ENCODE results near the gene CRABP2. TPM values are rescaled to one million over a fixed set of nuclear protein-coding genes. Genes with fewer than 3 reads are reported as not detected.

Gene CRABP2
- total and polyA plus RNA-seq, 10 of the 15 experiments (the other 5 are each of a cell fraction or from before 2014, with no cell fraction given), result 0.21 to 1.3 (median 0.41) TPM

GRCh38 chr1:156664767-156665411 is 40.5 kb downstream of the CRABP2 start:
- peak; percentile 35 for ATAC-seq
- in situ Hi-C loops (cut with MboI), result no loop called here
- FAIRE-seq, result peak; percentile 44
- H3K27me3 ChIP-seq (replicated peaks in 1 of 2; ENCODE audit: control insufficient read depth in 2 of 2, insufficient read depth in 2 of 2, low read length in 1 of 2), result no peaks in the 10 kb centered on the region
- peak overlapping the region; percentile 52 for H3K4me2 ChIP-seq (ENCODE audit: control insufficient read depth, insufficient read depth)
- ChIA-PET RAD21 (ENCODE audit: unreplicated experiment) (interaction anchor here (0.8 to 1.5 kb wide), 7 partner anchors 9 to 164 kb away, joined by 3 to 7 read pairs (median 4); partner anchors contain the start of genes HDGF, MEF2D and NES), POLR2A (interaction anchor here (0.6 kb wide), 1 partner anchor 124 kb away, joined by 5 read pairs; no protein-coding TSS in a partner anchor), CTCF (interaction anchor here (0.9 to 2.3 kb wide), 9 partner anchors 10 to 195 kb away, joined by 3 to 14 read pairs (median 5); no protein-coding TSS in a partner anchor), SMC1A (ENCODE audit: uncharacterized antibody, unreplicated experiment) (interaction anchor here (0.9 to 1.6 kb wide), 3 partner anchors 25 to 45 kb away, joined by 3 to 6 read pairs (median 3); no protein-coding TSS in a partner anchor)
- WGBS (ENCODE audit: insufficient coverage, insufficient replicate concordance, low lambda C conversion rate, missing lambda C conversion rate), result 31% methylated on average over 15 of the region's 16 CpGs
- H4K20me1 ChIP-seq (ENCODE audit: control insufficient read depth, insufficient read depth), result no peaks in the 10 kb centered on the region
- peak overlapping the region; percentile 28 for H2AFZ ChIP-seq (ENCODE audit: control insufficient read depth, low read depth, low read length)
- H3K9ac ChIP-seq (ENCODE audit: control insufficient read depth, insufficient read depth, low read length), result peak overlapping the region; percentile 55
- H3K27ac ChIP-seq (ENCODE audit: control insufficient read depth, insufficient read depth), result peak overlapping the region; percentile 75
- BruUV-seq (replicated peaks), result no TSS peak
- H3K4me3 ChIP-seq, result peak overlapping the region; percentile 55
- H3K9me3 ChIP-seq (replicated peaks; ENCODE audit: control insufficient read depth, insufficient read depth, low read length), result no peaks in the 10 kb centered on the region
- peaks cover 48% of the 10 kb centered on the region for H3K4me1 ChIP-seq (ENCODE audit: control insufficient read depth, insufficient read depth, low read length)
- intact Hi-C loops (cut with micrococcal nuclease; ENCODE audit: unreplicated experiment), result loop anchor here (10.0 kb wide), 1 partner anchor 60 kb away; the partner anchor contains the start of genes ISG20L2 and METTL25B
- no peak for DNase-seq (ENCODE audit: low read depth, low spot score)
- no peaks in the 10 kb centered on the region for H3K36me3 ChIP-seq (ENCODE audit: control insufficient read depth in 2 of 2, insufficient read depth in 2 of 2, low read length in 1 of 2)
- peaks cover 11% of the 10 kb centered on the region for H3K79me2 ChIP-seq (ENCODE audit: control insufficient read depth, insufficient read depth, low read length)
- no peak for TF ChIP-seq PKNOX1 (IDR thresholded peaks at IDR 0.05)
- peak; percentile 91 to 96 for TF ChIP-seq SRF (IDR thresholded peaks at IDR 0.05; ENCODE audit: low read depth in 2 of 2, low read length in 2 of 2)
- TF ChIP-seq CUX1 (IDR thresholded peaks at IDR 0.05; ENCODE audit: insufficient replicate concordance, low read depth, low read length), result no peak
- no peak for TF ChIP-seq STAT3 (IDR thresholded peaks at IDR 0.05; ENCODE audit: low read depth, low read length)
- TF ChIP-seq LARP7 (IDR thresholded peaks at IDR 0.05), result no peak
- no peak for TF ChIP-seq MTA2 (IDR thresholded peaks at IDR 0.05; ENCODE audit: low read depth)
- peak; percentile 31; the same call in 1 of the 2 replicates for TF ChIP-seq CREM (IDR thresholded peaks at IDR 0.05; ENCODE audit: low read depth)
- TF ChIP-seq GATAD2B (conservative IDR thresholded peaks at IDR 0.05; ENCODE audit: low read depth), result no peak
- TF ChIP-seq CBX3 (IDR thresholded peaks at IDR 0.05; ENCODE audit: borderline replicate concordance, low read depth), result no peak
- TF ChIP-seq POLR2AphosphoS5 (IDR thresholded peaks at IDR 0.05; ENCODE audit: low read length), result peak; percentile 63; the same call in 1 of the 2 replicates
- no peak for TF ChIP-seq MYB (IDR thresholded peaks at IDR 0.05; ENCODE audit: borderline replicate concordance, low read depth, low read length)
- no peak for TF ChIP-seq NFXL1 (IDR thresholded peaks at IDR 0.05; ENCODE audit: borderline replicate concordance)
- TF ChIP-seq BCL11A (IDR thresholded peaks at IDR 0.05; ENCODE audit: low read depth, low read length), result no peak
- TF ChIP-seq, protein P1, sequence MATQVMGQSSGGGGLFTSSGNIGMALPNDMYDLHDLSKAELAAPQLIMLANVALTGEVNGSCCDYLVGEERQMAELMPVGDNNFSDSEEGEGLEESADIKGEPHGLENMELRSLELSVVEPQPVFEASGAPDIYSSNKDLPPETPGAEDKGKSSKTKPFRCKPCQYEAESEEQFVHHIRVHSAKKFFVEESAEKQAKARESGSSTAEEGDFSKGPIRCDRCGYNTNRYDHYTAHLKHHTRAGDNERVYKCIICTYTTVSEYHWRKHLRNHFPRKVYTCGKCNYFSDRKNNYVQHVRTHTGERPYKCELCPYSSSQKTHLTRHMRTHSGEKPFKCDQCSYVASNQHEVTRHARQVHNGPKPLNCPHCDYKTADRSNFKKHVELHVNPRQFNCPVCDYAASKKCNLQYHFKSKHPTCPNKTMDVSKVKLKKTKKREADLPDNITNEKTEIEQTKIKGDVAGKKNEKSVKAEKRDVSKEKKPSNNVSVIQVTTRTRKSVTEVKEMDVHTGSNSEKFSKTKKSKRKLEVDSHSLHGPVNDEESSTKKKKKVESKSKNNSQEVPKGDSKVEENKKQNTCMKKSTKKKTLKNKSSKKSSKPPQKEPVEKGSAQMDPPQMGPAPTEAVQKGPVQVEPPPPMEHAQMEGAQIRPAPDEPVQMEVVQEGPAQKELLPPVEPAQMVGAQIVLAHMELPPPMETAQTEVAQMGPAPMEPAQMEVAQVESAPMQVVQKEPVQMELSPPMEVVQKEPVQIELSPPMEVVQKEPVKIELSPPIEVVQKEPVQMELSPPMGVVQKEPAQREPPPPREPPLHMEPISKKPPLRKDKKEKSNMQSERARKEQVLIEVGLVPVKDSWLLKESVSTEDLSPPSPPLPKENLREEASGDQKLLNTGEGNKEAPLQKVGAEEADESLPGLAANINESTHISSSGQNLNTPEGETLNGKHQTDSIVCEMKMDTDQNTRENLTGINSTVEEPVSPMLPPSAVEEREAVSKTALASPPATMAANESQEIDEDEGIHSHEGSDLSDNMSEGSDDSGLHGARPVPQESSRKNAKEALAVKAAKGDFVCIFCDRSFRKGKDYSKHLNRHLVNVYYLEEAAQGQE (IDR thresholded peaks at IDR 0.05; ENCODE audit: low read depth, low read length), result no peak

All from GM12878 (cell line).